HG03378 (cell line): Measurements from ENCODE around the gene KIF26B.

Experiments
- ATAC-seq: cut with Tn5 transposase; IDR thresholded peaks from one replicate; pipeline ENCODE4 v1.9.1; 2021; ENCODE audit warnings: mild to moderate bottlenecking, moderate library complexity; ENCODE audit not compliant: unreplicated experiment

The KIF26B gene

GRCh38 chr1:245270972-245271371, 116.2 kb downstream of the KIF26B start:
- no peak for ATAC-seq

GRCh38 chr1:245272676-245273075, 117.9 kb downstream of the KIF26B start:
- ATAC-seq: no peak

GRCh38 chr1:245276445-245276844, 121.7 kb downstream of the KIF26B start:
- ATAC-seq: no peak

- no peak for ATAC-seq
These were observed 122.5 kb downstream of the KIF26B start for GRCh38 chr1:245277276-245277675.

- ATAC-seq: no peak
These were observed 124.1 kb downstream of the KIF26B start for GRCh38 chr1:245278846-245279245.

GRCh38 chr1:245279346-245279745, 124.6 kb downstream of the KIF26B start:
- no peak for ATAC-seq

GRCh38 chr1:245283001-245283400, 128.2 kb downstream of the KIF26B start:
- no peak for ATAC-seq

- no peak for ATAC-seq
These were observed 130.4 kb downstream of the KIF26B start for GRCh38 chr1:245285168-245285567.

- no peak for ATAC-seq
These were observed 134.0 kb downstream of the KIF26B start for GRCh38 chr1:245288796-245289195.

- no peak for ATAC-seq
These were observed 136.1 kb downstream of the KIF26B start for GRCh38 chr1:245290836-245291235.

- no peak for ATAC-seq
These were observed 136.6 kb downstream of the KIF26B start for GRCh38 chr1:245291351-245291750.

GRCh38 chr1:245292141-245292540, 137.4 kb downstream of the KIF26B start:
- ATAC-seq: no peak

- no peak for ATAC-seq
These were observed 137.8 kb downstream of the KIF26B start for GRCh38 chr1:245292553-245292952.

- ATAC-seq: no peak
These were observed 139.2 kb downstream of the KIF26B start for GRCh38 chr1:245294020-245294419.

GRCh38 chr1:245298781-245299180, 144.0 kb downstream of the KIF26B start:
- ATAC-seq: no peak

- ATAC-seq: no peak
These were observed 146.4 kb downstream of the KIF26B start for GRCh38 chr1:245301162-245301580.

- no peak for ATAC-seq
These were observed 147.1 kb downstream of the KIF26B start for GRCh38 chr1:245301921-245302320.

- no peak for ATAC-seq
These were observed 149.9 kb downstream of the KIF26B start for GRCh38 chr1:245304698-245305097.

GRCh38 chr1:245306020-245306419, 151.2 kb downstream of the KIF26B start:
- ATAC-seq: no peak

- no peak for ATAC-seq
These were observed 152.0 kb downstream of the KIF26B start for GRCh38 chr1:245306628-245307410.

GRCh38 chr1:245310571-245311531, 156.1 kb downstream of the KIF26B start:
- peak; percentile 73 for ATAC-seq
